GM23338 (cell line): ENCODE measurements around the gene WNT5B. TPM values are rescaled to one million over a fixed set of nuclear protein-coding genes. Genes with fewer than 3 reads are reported as not detected.

Source experiments
- ATAC-seq: fragments of 200-7000 bp; cut with Tn5 transposase; 3 replicates; pipeline ENCODE4 v1.9.1; 2020
- DNase-seq: peaks from one replicate; pipeline ENCODE4 v3.0.0-alpha.2; 2015; ENCODE audit warnings: low spot score
- H2AFZ ChIP-seq: fragments of 200-600 bp; sonication (generic); 2 replicates; pipeline ENCODE4 v1.8.0; 2016; ENCODE audit warnings: antibody characterized with exemption, mild to moderate bottlenecking, moderate library complexity
- H3F3A ChIP-seq: fragments of 200-600 bp; sonication (generic); replicated peaks from 2 replicates; pipeline ENCODE4 v1.8.0; 2017; ENCODE audit warnings: antibody characterized with exemption, mixed run types, low read depth
- H3K27ac ChIP-seq: fragments of 200-600 bp; sonication (generic); 2 replicates; pipeline ENCODE4 v1.6.1; 2016; ENCODE audit warnings: low read depth
- H3K27me3 ChIP-seq: fragments of 200-600 bp; sonication (generic); 2 replicates; pipeline ENCODE4 v1.8.0; 2016; ENCODE audit warnings: mild to moderate bottlenecking, mixed run types, moderate library complexity; ENCODE audit not compliant: insufficient read depth
- H3K36me3 ChIP-seq: fragments of 200-600 bp; sonication (generic); 2 replicates; pipeline ENCODE4 v1.8.0; 2016; ENCODE audit warnings: mild to moderate bottlenecking; ENCODE audit not compliant: insufficient read depth
- H3K4me1 ChIP-seq: fragments of 200-600 bp; sonication (generic); 2 replicates; pipeline ENCODE4 v1.8.0; 2016; ENCODE audit warnings: mild to moderate bottlenecking, moderate library complexity; ENCODE audit not compliant: insufficient read depth
- H3K4me2 ChIP-seq: fragments of 200-600 bp; sonication (generic); 2 replicates; pipeline ENCODE4 v1.7.1; 2017; ENCODE audit warnings: mixed run types
- H3K4me3 ChIP-seq: fragments of 200-600 bp; sonication (generic); 2 replicates; pipeline ENCODE4 v1.6.1; 2016; ENCODE audit warnings: mixed run types
- H3K79me2 ChIP-seq: fragments of 200-600 bp; sonication (generic); replicated peaks from 2 replicates; pipeline ENCODE4 v1.8.0; 2017; ENCODE audit warnings: mild to moderate bottlenecking; ENCODE audit not compliant: insufficient read depth
- H3K9me2 ChIP-seq: fragments of 200-600 bp; sonication (generic); 2 replicates; pipeline ENCODE4 v1.8.0; 2017; ENCODE audit not compliant: insufficient read depth
- H4K20me1 ChIP-seq: fragments of 200-600 bp; sonication (generic); replicated peaks from 2 replicates; pipeline ENCODE4 v1.8.0; 2017; ENCODE audit warnings: mild to moderate bottlenecking; ENCODE audit not compliant: insufficient read depth
- H3K27ac Mint-ChIP-seq: 2 replicates; pipeline ENCODE4 v1.8.0; 2020; ENCODE audit warnings: inconsistent platforms, mild to moderate bottlenecking, moderate library complexity, mixed read lengths
- H3K27me3 Mint-ChIP-seq: 3 replicates; pipeline ENCODE4 v1.8.0; 2022; ENCODE audit warnings: low read depth, mild to moderate bottlenecking, moderate library complexity, mixed read lengths, inconsistent platforms; ENCODE audit not compliant: insufficient read depth, poor library complexity
- H3K36me3 Mint-ChIP-seq: 3 replicates; pipeline ENCODE4 v1.8.0; 2021; ENCODE audit warnings: low read depth, mild to moderate bottlenecking, inconsistent platforms, moderate library complexity, mixed read lengths
- H3K4me1 Mint-ChIP-seq: 3 replicates; pipeline ENCODE4 v1.8.0; 2020; ENCODE audit warnings: mild to moderate bottlenecking, inconsistent platforms, mixed read lengths
- H3K4me3 Mint-ChIP-seq: 3 replicates; pipeline ENCODE4 v1.8.0; 2021; ENCODE audit warnings: moderate library complexity, mild to moderate bottlenecking, inconsistent platforms, mixed read lengths
- H3K9me3 Mint-ChIP-seq: 3 replicates; pipeline ENCODE4 v1.8.0; 2020; ENCODE audit warnings: moderate library complexity, mild to moderate bottlenecking, inconsistent platforms, mixed read lengths
- CREB1 ChIP-seq: fragments of 250-450 bp; sonication (Bioruptor Pico); IDR thresholded peaks from 2 replicates; pipeline ENCODE4 v1.5.0; 2020; ENCODE audit warnings: low read depth, mild to moderate bottlenecking, moderate library complexity
- CTCF ChIP-seq, 2 experiments: fragments of 200-600 bp in 1 of 2; sonication (generic) in 1 of 2; conservative IDR thresholded peaks; 2 replicates each; pipeline versions ENCODE4 v1.5.1 to v1.6.1; 2016 to 2017; ENCODE audit warnings: antibody characterized with exemption in 2 of 2, low read depth in 2 of 2, mild to moderate bottlenecking in 2 of 2, moderate library complexity in 1 of 2
- EZH2 ChIP-seq: fragments of 200-600 bp; sonication (generic); IDR thresholded peaks from one replicate; pipeline ENCODE4 v1.8.0; 2017; ENCODE audit warnings: antibody characterized with exemption, mild to moderate bottlenecking, low read depth; ENCODE audit not compliant: unreplicated experiment
- EZH2phosphoT487 ChIP-seq: fragments of 200-600 bp; sonication (generic); IDR thresholded peaks from one replicate; pipeline ENCODE4 v1.8.1; 2018; ENCODE audit warnings: antibody characterized with exemption; ENCODE audit not compliant: unreplicated experiment
- JUNB ChIP-seq: IDR thresholded peaks from one replicate; pipeline ENCODE4 v1.6.1; 2016; ENCODE audit warnings: antibody characterized with exemption; ENCODE audit not compliant: unreplicated experiment
- NANOG ChIP-seq: IDR thresholded peaks from 2 replicates; pipeline ENCODE4 v1.6.1; 2016; ENCODE audit warnings: antibody characterized with exemption, borderline replicate concordance
- POLR2AphosphoS5 ChIP-seq: IDR thresholded peaks from 2 replicates; pipeline ENCODE4 v1.6.1; 2016; ENCODE audit warnings: antibody characterized with exemption, low read depth
- REST ChIP-seq: IDR thresholded peaks from one replicate; pipeline ENCODE4 v1.6.1; 2018; ENCODE audit warnings: antibody characterized with exemption; ENCODE audit not compliant: unreplicated experiment
- STAT1 ChIP-seq: IDR thresholded peaks from one replicate; pipeline ENCODE4 v1.6.1; 2016; ENCODE audit warnings: antibody characterized with exemption; ENCODE audit not compliant: unreplicated experiment
- ZNF114 ChIP-seq: fragments of 250-450 bp; sonication (Bioruptor Pico); IDR thresholded peaks from 2 replicates; pipeline ENCODE4 v1.5.0; 2020; ENCODE audit warnings: mild to moderate bottlenecking, moderate library complexity
- ZNF331 ChIP-seq: fragments of 250-450 bp; sonication (Bioruptor Pico); IDR thresholded peaks from 2 replicates; pipeline ENCODE4 v1.5.0; 2020; ENCODE audit warnings: low read depth, mild to moderate bottlenecking, moderate library complexity
- polyA plus RNA-seq: library from polyadenylated mRNA; unstranded; fragments of >200 nt; fragmentation: Nextera tagmentation; extraction: Ambion mirVana; gene quantifications from 2 replicates; pipeline ENCODE4 v1.2.1, GENCODE V29; 2016
- total RNA-seq: library from RNA; depleted of rRNA; stranded (reverse); fragments of >200 nt; shearing (Covaris generic); gene quantifications from 2 replicates; pipeline ENCODE4 v1.2.3, GENCODE V29; 2014
- TF ChIP-seq, protein P1 (sequence below): fragments of 250-450 bp; sonication (Bioruptor Pico); IDR thresholded peaks from 2 replicates; pipeline ENCODE4 v1.5.0; 2020; ENCODE audit warnings: mild to moderate bottlenecking, moderate library complexity
- TF ChIP-seq, protein P2 (sequence below): IDR thresholded peaks from 2 replicates; pipeline ENCODE4 v1.6.1; 2016; ENCODE audit warnings: antibody characterized with exemption

WNT5B gene
- total and polyA plus RNA-seq, 2 experiments from 2014 or later: 1.4 to 2.7 TPM

DNA sequence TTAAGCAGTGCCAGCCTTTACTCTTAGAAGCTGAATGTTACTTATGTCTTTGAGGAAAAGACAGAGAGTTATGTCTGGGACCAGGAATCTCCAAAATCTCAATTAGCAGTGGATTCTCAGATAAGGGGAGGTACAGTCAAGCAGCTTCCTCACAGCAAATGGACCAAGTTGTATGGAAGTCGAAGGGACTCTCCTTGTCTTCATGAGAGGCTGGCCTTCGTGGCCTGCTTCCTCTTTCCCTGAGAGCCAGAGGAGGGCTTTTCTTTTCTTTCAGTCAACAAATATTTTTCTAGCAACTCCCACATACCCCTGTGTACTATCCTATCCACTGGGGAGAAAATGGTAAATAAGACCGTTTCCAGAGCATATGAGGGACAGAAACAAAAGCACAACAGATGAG lies 6.6 kb upstream of the WNT5B start:
- H3K9me2 ChIP-seq: no peaks in the 10 kb centered on the region
- peaks cover 14% of the 10 kb centered on the region for H3K27me3 ChIP-seq
- no peak for DNase-seq
- peak overlapping the region; percentile 69; the same call in 1 of the 2 replicates for H2AFZ ChIP-seq
- H3F3A ChIP-seq: no peaks in the 10 kb centered on the region
- no peak overlapping the region for H3K4me2 ChIP-seq
- Mint-ChIP-seq H3K4me1 (peaks cover 21% of the 10 kb centered on the region), H3K4me3 (no peak overlapping the region), H3K36me3 (no peaks in the 10 kb centered on the region), H3K27me3 (peaks cover 6% of the 10 kb centered on the region), H3K9me3 (no peaks in the 10 kb centered on the region), H3K27ac (no peak overlapping the region)
- ATAC-seq: no peak
- H3K79me2 ChIP-seq: no peaks in the 10 kb centered on the region
- H4K20me1 ChIP-seq: no peaks in the 10 kb centered on the region
- peaks cover 8% of the 10 kb centered on the region for H3K4me1 ChIP-seq
- H3K27ac ChIP-seq: no peak overlapping the region
- no peak overlapping the region for H3K4me3 ChIP-seq
- TF ChIP-seq CTCF (conservative IDR thresholded peaks at IDR 0.05; ENCODE audit: low read depth in 2 of 2) (no peak), STAT1 (no peak), EZH2phosphoT487 (no peak), ZNF331 (CRISPR knock-in tag) (no peak), EZH2 (no peak), NANOG (no peak), REST (no peak), CREB1 (CRISPR knock-in tag) (no peak), POLR2AphosphoS5 (no peak), ZNF114 (CRISPR knock-in tag) (no peak), JUNB (no peak)
- TF ChIP-seq, protein P1, sequence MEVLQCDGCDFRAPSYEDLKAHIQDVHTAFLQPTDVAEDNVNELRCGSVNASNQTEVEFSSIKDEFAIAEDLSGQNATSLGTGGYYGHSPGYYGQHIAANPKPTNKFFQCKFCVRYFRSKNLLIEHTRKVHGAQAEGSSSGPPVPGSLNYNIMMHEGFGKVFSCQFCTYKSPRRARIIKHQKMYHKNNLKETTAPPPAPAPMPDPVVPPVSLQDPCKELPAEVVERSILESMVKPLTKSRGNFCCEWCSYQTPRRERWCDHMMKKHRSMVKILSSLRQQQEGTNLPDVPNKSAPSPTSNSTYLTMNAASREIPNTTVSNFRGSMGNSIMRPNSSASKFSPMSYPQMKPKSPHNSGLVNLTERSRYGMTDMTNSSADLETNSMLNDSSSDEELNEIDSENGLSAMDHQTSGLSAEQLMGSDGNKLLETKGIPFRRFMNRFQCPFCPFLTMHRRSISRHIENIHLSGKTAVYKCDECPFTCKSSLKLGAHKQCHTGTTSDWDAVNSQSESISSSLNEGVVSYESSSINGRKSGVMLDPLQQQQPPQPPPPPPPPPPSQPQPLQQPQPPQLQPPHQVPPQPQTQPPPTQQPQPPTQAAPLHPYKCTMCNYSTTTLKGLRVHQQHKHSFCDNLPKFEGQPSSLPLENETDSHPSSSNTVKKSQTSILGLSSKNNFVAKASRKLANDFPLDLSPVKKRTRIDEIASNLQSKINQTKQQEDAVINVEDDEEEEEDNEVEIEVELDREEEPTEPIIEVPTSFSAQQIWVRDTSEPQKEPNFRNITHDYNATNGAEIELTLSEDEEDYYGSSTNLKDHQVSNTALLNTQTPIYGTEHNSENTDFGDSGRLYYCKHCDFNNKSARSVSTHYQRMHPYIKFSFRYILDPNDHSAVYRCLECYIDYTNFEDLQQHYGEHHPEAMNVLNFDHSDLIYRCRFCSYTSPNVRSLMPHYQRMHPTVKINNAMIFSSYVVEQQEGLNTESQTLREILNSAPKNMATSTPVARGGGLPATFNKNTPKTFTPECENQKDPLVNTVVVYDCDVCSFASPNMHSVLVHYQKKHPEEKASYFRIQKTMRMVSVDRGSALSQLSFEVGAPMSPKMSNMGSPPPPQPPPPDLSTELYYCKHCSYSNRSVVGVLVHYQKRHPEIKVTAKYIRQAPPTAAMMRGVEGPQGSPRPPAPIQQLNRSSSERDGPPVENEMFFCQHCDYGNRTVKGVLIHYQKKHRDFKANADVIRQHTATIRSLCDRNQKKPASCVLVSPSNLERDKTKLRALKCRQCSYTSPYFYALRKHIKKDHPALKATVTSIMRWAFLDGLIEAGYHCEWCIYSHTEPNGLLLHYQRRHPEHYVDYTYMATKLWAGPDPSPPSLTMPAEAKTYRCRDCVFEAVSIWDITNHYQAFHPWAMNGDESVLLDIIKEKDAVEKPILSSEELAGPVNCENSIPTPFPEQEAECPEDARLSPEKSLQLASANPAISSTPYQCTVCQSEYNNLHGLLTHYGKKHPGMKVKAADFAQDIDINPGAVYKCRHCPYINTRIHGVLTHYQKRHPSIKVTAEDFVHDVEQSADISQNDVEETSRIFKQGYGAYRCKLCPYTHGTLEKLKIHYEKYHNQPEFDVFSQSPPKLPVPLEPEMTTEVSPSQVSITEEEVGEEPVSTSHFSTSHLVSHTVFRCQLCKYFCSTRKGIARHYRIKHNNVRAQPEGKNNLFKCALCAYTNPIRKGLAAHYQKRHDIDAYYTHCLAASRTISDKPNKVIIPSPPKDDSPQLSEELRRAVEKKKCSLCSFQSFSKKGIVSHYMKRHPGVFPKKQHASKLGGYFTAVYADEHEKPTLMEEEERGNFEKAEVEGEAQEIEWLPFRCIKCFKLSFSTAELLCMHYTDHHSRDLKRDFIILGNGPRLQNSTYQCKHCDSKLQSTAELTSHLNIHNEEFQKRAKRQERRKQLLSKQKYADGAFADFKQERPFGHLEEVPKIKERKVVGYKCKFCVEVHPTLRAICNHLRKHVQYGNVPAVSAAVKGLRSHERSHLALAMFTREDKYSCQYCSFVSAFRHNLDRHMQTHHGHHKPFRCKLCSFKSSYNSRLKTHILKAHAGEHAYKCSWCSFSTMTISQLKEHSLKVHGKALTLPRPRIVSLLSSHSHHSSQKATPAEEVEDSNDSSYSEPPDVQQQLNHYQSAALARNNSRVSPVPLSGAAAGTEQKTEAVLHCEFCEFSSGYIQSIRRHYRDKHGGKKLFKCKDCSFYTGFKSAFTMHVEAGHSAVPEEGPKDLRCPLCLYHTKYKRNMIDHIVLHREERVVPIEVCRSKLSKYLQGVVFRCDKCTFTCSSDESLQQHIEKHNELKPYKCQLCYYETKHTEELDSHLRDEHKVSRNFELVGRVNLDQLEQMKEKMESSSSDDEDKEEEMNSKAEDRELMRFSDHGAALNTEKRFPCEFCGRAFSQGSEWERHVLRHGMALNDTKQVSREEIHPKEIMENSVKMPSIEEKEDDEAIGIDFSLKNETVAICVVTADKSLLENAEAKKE (CRISPR knock-in tag): no peak
- TF ChIP-seq, protein P2, sequence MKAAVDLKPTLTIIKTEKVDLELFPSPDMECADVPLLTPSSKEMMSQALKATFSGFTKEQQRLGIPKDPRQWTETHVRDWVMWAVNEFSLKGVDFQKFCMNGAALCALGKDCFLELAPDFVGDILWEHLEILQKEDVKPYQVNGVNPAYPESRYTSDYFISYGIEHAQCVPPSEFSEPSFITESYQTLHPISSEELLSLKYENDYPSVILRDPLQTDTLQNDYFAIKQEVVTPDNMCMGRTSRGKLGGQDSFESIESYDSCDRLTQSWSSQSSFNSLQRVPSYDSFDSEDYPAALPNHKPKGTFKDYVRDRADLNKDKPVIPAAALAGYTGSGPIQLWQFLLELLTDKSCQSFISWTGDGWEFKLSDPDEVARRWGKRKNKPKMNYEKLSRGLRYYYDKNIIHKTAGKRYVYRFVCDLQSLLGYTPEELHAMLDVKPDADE: no peak
- no peaks in the 10 kb centered on the region for H3K36me3 ChIP-seq
